Body of pancreas (tissue), 4 donors: ENCODE data around the gene ATAT1.

Experiments
- POLR2A ChIP-seq, 3 donors: fragments of 450-650 bp; IDR thresholded peaks; one replicate each; pipeline ENCODE4 v1.6.1; 2016; ENCODE audit warnings: antibody characterized with exemption in 3 of 3, mild to moderate bottlenecking in 2 of 3
- TF ChIP-seq, protein P1 (sequence below), 7 experiments: fragments of 450-650 bp in 4 of 7; fragments of 200-600 bp in 3 of 7; sonication (generic) in 3 of 7; IDR thresholded peaks; one replicate each; pipeline ENCODE4 v1.5.1; 2016 to 2019; ENCODE audit warnings: antibody characterized with exemption in 7 of 7

DNA sequence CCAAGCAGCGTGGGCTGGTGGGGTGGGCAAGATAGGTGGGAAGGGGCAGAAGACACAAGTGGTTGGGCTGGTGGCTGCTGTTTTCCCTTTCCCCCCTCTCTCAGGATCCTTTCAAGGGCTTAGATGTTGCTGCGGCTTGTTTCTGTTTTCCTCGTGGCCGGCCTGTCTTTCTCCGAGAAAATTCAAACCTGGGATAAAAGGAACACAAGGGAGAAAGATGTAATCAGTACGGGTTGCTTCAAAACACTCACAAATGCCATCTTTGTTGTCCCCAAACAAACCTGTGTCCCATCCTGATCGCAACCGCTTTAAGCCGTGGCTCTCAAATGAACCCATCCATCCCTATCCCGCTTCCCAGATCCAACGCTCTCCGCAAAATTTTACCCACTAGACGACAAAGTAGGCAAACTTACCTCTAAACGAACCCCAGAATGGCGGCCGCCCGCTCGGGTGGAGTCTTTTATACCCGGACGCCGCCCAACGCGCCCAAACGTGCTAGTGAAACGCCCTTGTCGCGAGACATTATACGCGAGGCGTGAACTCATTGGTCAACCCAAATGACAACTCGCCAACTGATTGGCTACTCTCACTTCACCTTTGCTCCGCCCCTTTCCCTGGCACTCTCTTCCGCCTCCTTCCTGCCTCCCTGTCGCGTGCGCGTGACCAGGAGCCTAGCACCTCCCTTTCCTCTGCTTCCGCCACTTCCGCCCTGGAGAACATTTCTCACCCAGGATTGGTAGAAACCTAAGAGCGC, 9.7 kb upstream of the ATAT1 start, which contains the start of gene PPP1R10:
- TF ChIP-seq, protein P1, sequence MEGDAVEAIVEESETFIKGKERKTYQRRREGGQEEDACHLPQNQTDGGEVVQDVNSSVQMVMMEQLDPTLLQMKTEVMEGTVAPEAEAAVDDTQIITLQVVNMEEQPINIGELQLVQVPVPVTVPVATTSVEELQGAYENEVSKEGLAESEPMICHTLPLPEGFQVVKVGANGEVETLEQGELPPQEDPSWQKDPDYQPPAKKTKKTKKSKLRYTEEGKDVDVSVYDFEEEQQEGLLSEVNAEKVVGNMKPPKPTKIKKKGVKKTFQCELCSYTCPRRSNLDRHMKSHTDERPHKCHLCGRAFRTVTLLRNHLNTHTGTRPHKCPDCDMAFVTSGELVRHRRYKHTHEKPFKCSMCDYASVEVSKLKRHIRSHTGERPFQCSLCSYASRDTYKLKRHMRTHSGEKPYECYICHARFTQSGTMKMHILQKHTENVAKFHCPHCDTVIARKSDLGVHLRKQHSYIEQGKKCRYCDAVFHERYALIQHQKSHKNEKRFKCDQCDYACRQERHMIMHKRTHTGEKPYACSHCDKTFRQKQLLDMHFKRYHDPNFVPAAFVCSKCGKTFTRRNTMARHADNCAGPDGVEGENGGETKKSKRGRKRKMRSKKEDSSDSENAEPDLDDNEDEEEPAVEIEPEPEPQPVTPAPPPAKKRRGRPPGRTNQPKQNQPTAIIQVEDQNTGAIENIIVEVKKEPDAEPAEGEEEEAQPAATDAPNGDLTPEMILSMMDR (IDR thresholded peaks at IDR 0.05), result no peak
- peak; percentile 98 to 100 (median 100) for TF ChIP-seq POLR2A (IDR thresholded peaks at IDR 0.05)
